Right atrium auricular region (tissue), 2 donors: ENCODE results near the gene COL4A2. TPM values are rescaled to one million over a fixed set of nuclear protein-coding genes. Genes with fewer than 3 reads are reported as not detected.

ENCODE experiments used
- DNase-seq: peaks from one replicate; pipeline ENCODE4 v3.0.0-alpha.2; 2019; ENCODE audit warnings: low spot score
- H3K27ac ChIP-seq, 2 donors: fragments of 200-600 bp; sonication (generic); 1 replicate in 1 of 2; 2 replicates in 1 of 2; pipeline ENCODE4 v1.5.1; 2016 to 2019
- H3K27me3 ChIP-seq, 2 donors: fragments of 200-600 bp; sonication (generic); one replicate each; pipeline versions ENCODE4 v1.5.1 to v1.6.0; 2017 to 2019
- H3K36me3 ChIP-seq: fragments of 200-600 bp; sonication (generic); one replicate; pipeline ENCODE4 v1.5.1; 2016
- H3K4me1 ChIP-seq, 2 donors: fragments of 200-600 bp; sonication (generic); one replicate each; pipeline versions ENCODE4 v1.5.1 to v1.6.0; 2017 to 2019
- H3K4me3 ChIP-seq, 2 donors: fragments of 200-600 bp; sonication (generic); 1 replicate in 1 of 2; 2 replicates in 1 of 2; pipeline ENCODE4 v1.5.1; 2017 to 2019; ENCODE audit warnings: mild to moderate bottlenecking in 1 of 2, moderate library complexity in 1 of 2
- H3K9me3 ChIP-seq, 2 donors: fragments of 200-600 bp; sonication (generic); one replicate each; pipeline ENCODE4 v1.5.1; 2019
- CTCF ChIP-seq, 2 donors: fragments of 200-600 bp; sonication (generic); IDR thresholded peaks; one replicate each; pipeline ENCODE4 v1.5.1; 2019; ENCODE audit warnings: antibody characterized with exemption in 2 of 2
- total RNA-seq, 2 donors: library from RNA; depleted of rRNA; stranded (reverse); fragments of >200 nt; gene quantifications; one replicate each; pipeline ENCODE4 v1.1.0, GENCODE V29; 2016

COL4A2 gene
- total RNA-seq, 2 donors from 2014 or later, result 141 to 153 TPM

- Histone ChIP-seq H3K27ac (no peak overlapping the region), H3K4me3 (no peak overlapping the region), H3K36me3 (no peaks in the 10 kb centered on the region), H3K4me1 (peaks cover 0 to 49% of the 10 kb centered on the region in 2 donors), H3K9me3 (no peaks in the 10 kb centered on the region), H3K27me3 (no peaks in the 10 kb centered on the region)
- TF ChIP-seq CTCF (IDR thresholded peaks at IDR 0.05), result no peak
- DNase-seq, result no peak
Observed at GRCh38 chr13:110368408-110368807, 61.3 kb downstream of the COL4A2 start.

GRCh38 chr13:110369400-110369799, 62.3 kb downstream of the COL4A2 start:
- Histone ChIP-seq H3K27ac (no peak overlapping the region), H3K4me3 (no peak overlapping the region), H3K27me3 (no peaks in the 10 kb centered on the region), H3K36me3 (no peaks in the 10 kb centered on the region), H3K9me3 (no peaks in the 10 kb centered on the region), H3K4me1 (peaks cover 0 to 49% of the 10 kb centered on the region in 2 donors)
- no peak for TF ChIP-seq CTCF (IDR thresholded peaks at IDR 0.05)
- DNase-seq, result no peak

GRCh38 chr13:110371550-110372465, 64.7 kb downstream of the COL4A2 start:
- Histone ChIP-seq H3K27ac (peak overlapping the region; percentile 57 to 66), H3K27me3 (no peaks in the 10 kb centered on the region), H3K4me1 (peaks cover 0 to 66% of the 10 kb centered on the region in 2 donors), H3K4me3 (no peak overlapping the region), H3K36me3 (no peaks in the 10 kb centered on the region), H3K9me3 (no peaks in the 10 kb centered on the region)
- no peak for DNase-seq
- no peak for TF ChIP-seq CTCF (IDR thresholded peaks at IDR 0.05)

GRCh38 chr13:110372676-110373075, 65.6 kb downstream of the COL4A2 start:
- DNase-seq, result no peak
- no peak for TF ChIP-seq CTCF (IDR thresholded peaks at IDR 0.05)
- Histone ChIP-seq H3K9me3 (no peaks in the 10 kb centered on the region), H3K4me3 (no peak overlapping the region), H3K27ac (peak overlapping the region; percentile 26 to 29), H3K27me3 (no peaks in the 10 kb centered on the region), H3K4me1 (peaks cover 0 to 74% of the 10 kb centered on the region in 2 donors), H3K36me3 (no peaks in the 10 kb centered on the region)

- no peaks in the 10 kb centered on the region for H3K27me3 ChIP-seq
- H3K27ac ChIP-seq, result peak overlapping the region in 1 of 2 donors; percentile 29
Observed at GRCh38 chr13:110373617-110374016, 66.5 kb downstream of the COL4A2 start.

More at GRCh38 chr13:110373617-110374016, 66.5 kb downstream of the COL4A2 start:
- H3K4me3 ChIP-seq, result no peak overlapping the region
- H3K4me1 ChIP-seq, result peaks cover 0 to 84% of the 10 kb centered on the region in 2 donors
- TF ChIP-seq CTCF (IDR thresholded peaks at IDR 0.05), result no peak
- no peaks in the 10 kb centered on the region for H3K36me3 ChIP-seq
- H3K9me3 ChIP-seq, result no peaks in the 10 kb centered on the region
- no peak for DNase-seq
